Transverse colon (tissue), 4 donors: ENCODE data around the gene SGCA.
A peak's percentile ranks its signal among the peaks of the same experiment; 100 is the strongest.

Experiments used
- EP300 ChIP-seq: sonication (generic); formaldehyde crosslinking; IDR thresholded peaks from one replicate; pipeline ENCODE4 v1.6.1; 2017; ENCODE audit warnings: antibody characterized with exemption, low read depth
- POLR2AphosphoS5 ChIP-seq, 3 donors: sonication (generic); formaldehyde crosslinking; IDR thresholded peaks; one replicate each; pipeline ENCODE4 v1.6.1; 2016; ENCODE audit warnings: antibody characterized with exemption in 3 of 3
- TF ChIP-seq, protein P1 (sequence below), 5 experiments: fragments of 200-600 bp in 3 of 5; fragments of 450-650 bp in 2 of 5; sonication (generic) in 3 of 5; IDR thresholded peaks; 1 replicate in 2 of 5; 2 replicates in 3 of 5; pipeline ENCODE4 v1.5.1; 2016 to 2017; ENCODE audit warnings: antibody characterized with exemption in 5 of 5, inconsistent platforms in 3 of 5, mild to moderate bottlenecking in 2 of 5, moderate library complexity in 1 of 5

DNA sequence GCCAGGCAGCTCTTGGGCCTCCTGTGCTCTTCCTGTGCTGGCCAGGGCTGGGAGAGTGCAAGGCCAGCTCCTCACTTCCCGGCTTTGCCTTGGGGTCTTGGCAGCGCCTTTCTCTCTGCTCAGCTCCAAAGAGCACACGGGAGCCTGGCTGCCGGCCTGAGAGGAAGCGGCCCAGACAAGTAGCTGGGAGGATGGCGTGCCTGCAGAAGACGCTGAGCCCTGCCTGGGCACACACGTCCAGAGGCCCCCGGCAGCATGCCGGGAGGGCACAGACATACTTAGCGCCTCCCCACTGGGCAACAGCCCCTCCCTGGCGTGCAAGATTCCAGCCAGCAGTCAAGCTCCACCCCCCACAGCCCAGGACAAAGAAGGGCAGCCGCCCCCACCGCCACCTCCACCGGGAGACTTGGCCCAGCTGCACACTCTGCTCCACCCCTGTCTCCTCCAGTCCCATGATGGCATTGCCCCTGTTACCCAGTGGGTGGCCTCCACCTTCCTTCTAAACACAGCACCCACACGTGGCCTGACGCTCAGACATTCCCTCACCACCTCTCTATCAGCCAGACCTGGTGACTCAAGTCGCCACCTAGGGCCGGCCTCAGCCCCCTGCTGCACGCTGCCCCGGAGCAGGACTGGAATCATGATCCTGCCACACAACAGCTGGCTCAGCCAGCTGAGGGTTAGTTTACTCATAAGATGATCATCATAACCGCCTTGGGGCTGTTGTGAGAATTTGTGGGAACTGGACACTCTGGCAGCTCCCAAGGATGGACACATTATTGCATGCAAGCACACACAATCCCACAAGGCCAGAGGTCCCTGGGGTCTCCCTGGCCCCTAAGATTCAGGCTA lies 12.4 kb downstream of the SGCA start:
- TF ChIP-seq, protein P1, sequence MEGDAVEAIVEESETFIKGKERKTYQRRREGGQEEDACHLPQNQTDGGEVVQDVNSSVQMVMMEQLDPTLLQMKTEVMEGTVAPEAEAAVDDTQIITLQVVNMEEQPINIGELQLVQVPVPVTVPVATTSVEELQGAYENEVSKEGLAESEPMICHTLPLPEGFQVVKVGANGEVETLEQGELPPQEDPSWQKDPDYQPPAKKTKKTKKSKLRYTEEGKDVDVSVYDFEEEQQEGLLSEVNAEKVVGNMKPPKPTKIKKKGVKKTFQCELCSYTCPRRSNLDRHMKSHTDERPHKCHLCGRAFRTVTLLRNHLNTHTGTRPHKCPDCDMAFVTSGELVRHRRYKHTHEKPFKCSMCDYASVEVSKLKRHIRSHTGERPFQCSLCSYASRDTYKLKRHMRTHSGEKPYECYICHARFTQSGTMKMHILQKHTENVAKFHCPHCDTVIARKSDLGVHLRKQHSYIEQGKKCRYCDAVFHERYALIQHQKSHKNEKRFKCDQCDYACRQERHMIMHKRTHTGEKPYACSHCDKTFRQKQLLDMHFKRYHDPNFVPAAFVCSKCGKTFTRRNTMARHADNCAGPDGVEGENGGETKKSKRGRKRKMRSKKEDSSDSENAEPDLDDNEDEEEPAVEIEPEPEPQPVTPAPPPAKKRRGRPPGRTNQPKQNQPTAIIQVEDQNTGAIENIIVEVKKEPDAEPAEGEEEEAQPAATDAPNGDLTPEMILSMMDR (IDR thresholded peaks at IDR 0.05), result peak; percentile 38 to 65 (median 46)
- TF ChIP-seq EP300, result no peak
- peak in 2 of 3 donors; percentile 10 to 31 for TF ChIP-seq POLR2AphosphoS5 (IDR thresholded peaks at IDR 0.05)
